Stomach smooth muscle (tissue), 2 donors: ENCODE results near the gene SAMD5.
A peak's percentile ranks its signal among the peaks of the same experiment; 100 is the strongest.

ENCODE experiments used
- H3K27ac ChIP-seq: one replicate; pipeline ENCODE4 v1.7.0; 2013; ENCODE audit warnings: mild to moderate bottlenecking, low read length, inconsistent platforms
- H3K27me3 ChIP-seq, 2 donors: one replicate each; pipeline ENCODE4 v1.7.0; 2013; ENCODE audit warnings: low read length in 2 of 2; ENCODE audit not compliant: insufficient read depth in 2 of 2, control insufficient read depth in 1 of 2
- H3K36me3 ChIP-seq, 2 donors: one replicate each; pipeline ENCODE4 v1.7.0; 2013; ENCODE audit warnings: low read length in 2 of 2; ENCODE audit not compliant: control insufficient read depth in 2 of 2, insufficient read depth in 2 of 2
- H3K4me1 ChIP-seq: one replicate; pipeline ENCODE4 v1.7.0; 2013; ENCODE audit warnings: low read length; ENCODE audit not compliant: control insufficient read depth, insufficient read depth
- H3K4me3 ChIP-seq, 2 donors: one replicate each; pipeline ENCODE4 v1.7.0; 2013; ENCODE audit warnings: low read length in 2 of 2
- H3K9ac ChIP-seq, 2 donors: one replicate each; pipeline ENCODE4 v1.7.0; 2013; ENCODE audit warnings: low read length in 2 of 2, mild to moderate bottlenecking in 1 of 2
- H3K9me3 ChIP-seq, 2 donors: one replicate each; pipeline ENCODE4 v1.7.0; 2013; ENCODE audit warnings: low read length in 2 of 2; ENCODE audit not compliant: control insufficient read depth in 2 of 2
- donor health status: healthy.
- donor health status: Pancreatic carcinoma.

The SAMD5 gene

DNA sequence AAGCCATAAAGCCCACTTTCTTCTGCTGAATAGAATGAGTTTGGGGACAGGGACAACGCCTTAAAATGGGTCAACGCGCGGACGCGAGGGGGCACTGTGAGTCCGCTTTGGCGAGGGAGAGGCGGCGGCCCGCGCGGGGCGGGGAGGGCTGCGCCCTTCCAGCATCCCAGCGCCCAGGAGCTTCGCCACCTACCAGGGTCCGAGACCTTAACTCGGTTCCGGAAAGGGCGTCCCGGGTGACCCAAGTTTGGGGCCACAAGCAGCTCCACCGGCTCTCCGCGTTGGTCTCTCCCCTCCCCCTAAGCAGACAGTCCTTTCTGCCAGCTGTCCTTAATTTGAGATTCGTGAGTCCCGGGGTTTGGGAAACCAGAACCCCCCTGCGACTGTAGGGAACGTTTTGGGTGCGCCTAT is 1.8 kb upstream of the SAMD5 start:
- Histone ChIP-seq H3K27ac (no peak overlapping the region), H3K9ac (no peak overlapping the region), H3K4me3 (peak overlapping the region; percentile 67 to 75), H3K4me1 (peaks cover 19% of the 10 kb centered on the region), H3K36me3 (no peaks in the 10 kb centered on the region), H3K27me3 (peaks cover 17 to 39% of the 10 kb centered on the region in 2 donors), H3K9me3 (no peaks in the 10 kb centered on the region)

DNA sequence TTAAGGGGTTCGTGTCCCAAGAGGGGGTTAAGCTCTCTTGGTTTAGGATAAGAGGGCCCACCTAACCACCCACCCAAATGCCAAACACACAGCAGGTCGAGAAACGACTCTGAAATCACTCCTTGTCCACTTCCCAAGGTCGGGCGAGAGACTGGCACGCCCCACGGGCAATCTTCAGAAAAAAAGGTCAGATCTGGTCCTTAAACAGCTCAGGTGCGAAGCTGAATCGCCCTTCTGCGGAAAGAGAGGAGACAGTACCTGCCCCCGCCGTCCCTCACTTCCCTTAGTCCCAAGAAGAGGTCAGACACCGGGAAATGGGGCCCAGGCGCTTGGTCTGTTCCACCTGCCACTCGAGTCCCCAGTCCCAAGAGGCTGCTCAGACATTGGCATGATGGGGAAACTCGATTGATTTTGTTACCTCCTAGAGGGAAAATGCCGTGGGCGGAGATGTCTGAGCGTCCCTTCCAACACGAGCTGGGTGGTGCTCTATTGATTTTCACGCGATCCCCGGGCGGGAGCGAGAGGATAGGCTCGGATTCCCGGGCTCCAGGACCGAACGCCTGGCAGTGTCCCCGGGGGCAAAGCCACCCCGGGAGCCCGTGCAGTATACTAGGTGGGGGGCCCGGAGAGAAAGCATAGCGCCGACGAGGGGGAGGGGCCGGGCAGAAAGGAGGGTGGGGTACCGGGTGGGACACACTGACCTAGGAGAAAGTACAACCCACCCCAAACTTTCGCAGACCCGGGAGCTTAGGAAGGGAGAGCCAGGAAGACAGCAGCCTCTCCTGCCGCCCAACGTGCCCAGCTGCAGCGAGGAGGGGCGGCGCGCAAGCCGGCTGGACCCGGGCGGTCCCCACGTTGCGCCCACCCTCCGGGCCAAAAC is 1.1 kb upstream of the SAMD5 start:
- H3K27ac ChIP-seq = no peak overlapping the region
- no peaks in the 10 kb centered on the region for H3K36me3 ChIP-seq
- peaks cover 14 to 37% of the 10 kb centered on the region in 2 donors for H3K27me3 ChIP-seq
- H3K9ac ChIP-seq = no peak overlapping the region
- H3K9me3 ChIP-seq = no peaks in the 10 kb centered on the region
- H3K4me3 ChIP-seq = peak overlapping the region; percentile 67 to 75
- H3K4me1 ChIP-seq = peaks cover 19% of the 10 kb centered on the region

DNA sequence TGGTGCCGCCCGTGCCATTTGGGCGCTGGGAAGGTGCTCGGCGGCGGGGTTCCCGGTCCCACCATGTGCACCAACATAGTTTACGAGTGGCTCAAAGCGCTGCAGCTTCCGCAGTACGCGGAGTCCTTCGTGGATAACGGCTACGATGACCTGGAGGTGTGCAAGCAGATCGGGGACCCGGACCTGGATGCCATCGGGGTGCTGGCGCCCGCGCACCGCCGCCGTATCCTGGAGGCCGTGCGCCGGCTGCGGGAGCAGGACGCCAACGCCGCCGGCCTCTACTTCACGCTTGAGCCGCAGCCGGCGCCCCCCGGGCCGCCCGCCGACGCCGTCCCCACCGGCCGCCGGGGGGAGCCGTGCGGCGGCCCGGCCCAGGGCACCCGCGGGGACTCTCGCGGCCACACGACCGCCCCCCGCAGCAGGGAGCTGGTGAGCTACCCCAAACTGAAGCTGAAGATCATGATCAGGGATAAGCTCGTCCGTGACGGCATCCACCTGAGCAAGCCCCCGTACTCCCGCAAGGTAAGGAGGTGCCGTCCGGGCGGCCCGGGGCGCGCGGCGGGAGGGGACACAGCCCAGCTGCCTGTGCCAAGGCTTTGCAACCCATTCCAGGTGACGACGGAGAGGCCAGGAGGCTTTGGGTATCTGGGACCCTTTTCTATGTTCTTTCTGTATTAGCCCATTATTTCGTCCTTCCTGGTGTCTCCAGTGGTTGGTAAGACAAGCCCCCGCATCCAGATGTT is 547 bp downstream of the SAMD5 start:
- no peak overlapping the region for H3K27ac ChIP-seq
- no peaks in the 10 kb centered on the region for H3K36me3 ChIP-seq
- peaks cover 14 to 31% of the 10 kb centered on the region in 2 donors for H3K27me3 ChIP-seq
- no peaks in the 10 kb centered on the region for H3K9me3 ChIP-seq
- no peak overlapping the region for H3K9ac ChIP-seq
- H3K4me1 ChIP-seq = peaks cover 19% of the 10 kb centered on the region
- H3K4me3 ChIP-seq = peak overlapping the region; percentile 31 to 75

DNA sequence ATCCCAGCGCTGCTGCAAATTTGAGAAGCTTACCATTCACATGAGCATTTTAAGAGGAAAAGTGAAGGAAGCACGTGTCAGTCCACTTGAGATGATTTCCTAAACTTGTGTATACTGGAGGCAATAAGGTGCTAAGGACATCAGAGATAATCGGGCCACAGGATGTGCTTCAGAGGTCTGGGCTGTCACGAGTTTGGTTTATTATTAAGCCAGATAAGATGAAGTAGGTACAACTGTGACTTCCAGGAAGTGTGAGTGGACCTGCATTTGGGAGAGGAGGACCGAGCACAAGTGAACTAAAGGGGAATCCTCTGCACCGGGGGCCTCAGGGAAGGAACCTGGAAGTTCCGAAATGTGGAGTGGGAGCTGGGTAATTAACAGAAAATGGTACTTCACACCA is 1.4 kb downstream of the SAMD5 start:
- no peak overlapping the region for H3K27ac ChIP-seq
- peaks cover 19% of the 10 kb centered on the region for H3K4me1 ChIP-seq
- H3K9ac ChIP-seq = no peak overlapping the region
- peak overlapping the region in 1 of 2 donors; percentile 75 for H3K4me3 ChIP-seq
- H3K27me3 ChIP-seq = peaks cover 11 to 31% of the 10 kb centered on the region in 2 donors
- H3K9me3 ChIP-seq = no peaks in the 10 kb centered on the region
- no peaks in the 10 kb centered on the region for H3K36me3 ChIP-seq

DNA sequence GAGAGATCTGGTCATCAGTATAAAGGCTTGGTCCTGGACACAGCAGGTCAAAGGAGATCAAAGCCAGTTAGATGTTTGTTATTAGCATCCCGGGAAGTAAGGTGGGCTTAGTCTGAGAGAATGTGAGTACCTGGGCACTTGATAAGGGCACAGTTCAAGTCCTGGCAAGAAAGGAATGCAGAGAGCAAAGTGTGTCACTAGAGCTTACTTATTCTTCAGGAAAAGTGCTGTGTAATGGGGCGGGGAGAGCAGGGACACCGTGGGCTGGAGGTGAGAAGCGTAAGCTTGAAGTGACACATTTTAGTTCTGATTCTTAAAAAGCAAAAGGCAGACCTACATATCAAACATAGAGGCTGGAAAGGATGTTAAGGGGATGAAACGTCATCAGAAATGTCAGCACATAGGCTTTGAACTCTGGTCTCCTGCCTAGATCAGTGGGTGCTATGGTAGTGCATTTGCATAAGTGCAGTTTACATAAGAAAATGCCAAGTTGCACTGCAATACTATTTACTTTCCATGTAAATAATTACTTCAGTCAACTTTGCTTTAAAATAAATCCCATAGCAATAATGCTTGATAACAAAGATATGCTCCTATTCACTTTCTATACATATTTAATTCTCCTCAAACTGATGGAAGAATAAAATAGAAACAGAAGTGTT is 2.6 kb downstream of the SAMD5 start:
- no peak overlapping the region for H3K4me3 ChIP-seq
- peaks cover 19% of the 10 kb centered on the region for H3K4me1 ChIP-seq
- H3K27ac ChIP-seq = no peak overlapping the region
- H3K36me3 ChIP-seq = no peaks in the 10 kb centered on the region
- no peaks in the 10 kb centered on the region for H3K9me3 ChIP-seq
- H3K27me3 ChIP-seq = peaks cover 6 to 24% of the 10 kb centered on the region in 2 donors
- no peak overlapping the region for H3K9ac ChIP-seq

DNA sequence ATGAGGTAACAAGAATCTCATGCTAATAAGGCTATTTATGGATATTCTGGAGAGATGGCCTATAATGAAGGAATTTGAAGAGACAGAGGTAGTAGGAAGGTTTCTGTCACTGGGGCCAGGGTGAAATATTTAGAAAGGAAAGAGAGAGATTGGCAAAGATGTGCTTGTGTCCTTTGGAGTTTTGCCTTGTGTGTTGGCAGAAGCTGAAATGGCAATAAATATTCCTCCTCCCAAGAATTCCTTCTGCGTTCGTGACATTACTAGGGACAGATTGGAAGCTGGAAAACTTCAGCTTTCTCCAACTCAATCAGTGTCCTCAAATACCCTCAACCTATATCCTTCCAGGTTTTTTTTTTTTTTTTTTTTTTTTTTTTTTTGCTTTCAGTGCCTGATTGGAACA is 6.3 kb downstream of the SAMD5 start:
- no peak overlapping the region for H3K27ac ChIP-seq
- no peak overlapping the region for H3K9ac ChIP-seq
- no peaks in the 10 kb centered on the region for H3K4me1 ChIP-seq
- H3K9me3 ChIP-seq = no peaks in the 10 kb centered on the region
- H3K4me3 ChIP-seq = no peak overlapping the region
- H3K27me3 ChIP-seq = no peaks in the 10 kb centered on the region
- no peaks in the 10 kb centered on the region for H3K36me3 ChIP-seq

DNA sequence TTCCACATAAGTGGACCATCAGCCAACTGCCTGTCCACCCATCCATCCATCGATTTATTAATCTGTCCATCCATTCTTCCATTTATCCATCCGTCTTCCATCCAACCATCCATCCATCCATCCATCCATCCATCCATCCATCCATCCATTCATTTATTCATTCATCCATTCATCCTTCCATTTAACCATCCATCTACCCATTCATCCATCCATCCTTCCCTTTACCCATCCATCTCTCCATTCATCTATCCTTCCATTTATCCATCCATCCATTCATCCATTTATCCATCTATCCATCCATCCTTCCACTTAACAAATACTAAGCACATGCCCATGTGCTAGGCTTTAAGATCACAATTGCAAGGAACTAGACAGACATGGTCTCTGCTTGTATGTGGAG is 6.8 kb downstream of the SAMD5 start:
- no peak overlapping the region for H3K27ac ChIP-seq
- no peaks in the 10 kb centered on the region for H3K27me3 ChIP-seq
- no peak overlapping the region for H3K9ac ChIP-seq
- no peaks in the 10 kb centered on the region for H3K36me3 ChIP-seq
- H3K4me1 ChIP-seq = no peaks in the 10 kb centered on the region
- no peaks in the 10 kb centered on the region for H3K9me3 ChIP-seq
- no peak overlapping the region for H3K4me3 ChIP-seq

DNA sequence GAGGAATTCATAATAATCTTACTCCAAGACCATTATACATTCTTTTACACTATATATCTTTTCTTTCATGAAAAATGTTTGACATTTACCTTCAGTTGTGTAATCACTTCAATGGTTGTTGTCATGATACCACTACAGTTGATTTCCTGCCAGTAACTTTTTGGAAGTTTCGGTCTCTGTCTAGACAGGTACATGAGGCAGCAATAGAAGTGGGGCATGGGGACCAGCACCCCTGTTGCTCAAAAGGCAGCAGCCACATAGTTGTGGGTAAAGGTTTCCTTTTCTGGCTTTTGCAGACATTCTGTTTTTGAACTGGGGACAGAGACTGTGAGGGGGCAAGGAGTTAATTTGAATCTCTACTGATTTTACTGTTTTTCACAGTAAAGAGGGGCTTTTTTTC is 14.1 kb downstream of the SAMD5 start:
- no peak overlapping the region for H3K27ac ChIP-seq
- H3K36me3 ChIP-seq = no peaks in the 10 kb centered on the region
- no peak overlapping the region for H3K4me3 ChIP-seq
- no peak overlapping the region for H3K9ac ChIP-seq
- no peaks in the 10 kb centered on the region for H3K9me3 ChIP-seq
- no peaks in the 10 kb centered on the region for H3K27me3 ChIP-seq
- H3K4me1 ChIP-seq = no peaks in the 10 kb centered on the region

DNA sequence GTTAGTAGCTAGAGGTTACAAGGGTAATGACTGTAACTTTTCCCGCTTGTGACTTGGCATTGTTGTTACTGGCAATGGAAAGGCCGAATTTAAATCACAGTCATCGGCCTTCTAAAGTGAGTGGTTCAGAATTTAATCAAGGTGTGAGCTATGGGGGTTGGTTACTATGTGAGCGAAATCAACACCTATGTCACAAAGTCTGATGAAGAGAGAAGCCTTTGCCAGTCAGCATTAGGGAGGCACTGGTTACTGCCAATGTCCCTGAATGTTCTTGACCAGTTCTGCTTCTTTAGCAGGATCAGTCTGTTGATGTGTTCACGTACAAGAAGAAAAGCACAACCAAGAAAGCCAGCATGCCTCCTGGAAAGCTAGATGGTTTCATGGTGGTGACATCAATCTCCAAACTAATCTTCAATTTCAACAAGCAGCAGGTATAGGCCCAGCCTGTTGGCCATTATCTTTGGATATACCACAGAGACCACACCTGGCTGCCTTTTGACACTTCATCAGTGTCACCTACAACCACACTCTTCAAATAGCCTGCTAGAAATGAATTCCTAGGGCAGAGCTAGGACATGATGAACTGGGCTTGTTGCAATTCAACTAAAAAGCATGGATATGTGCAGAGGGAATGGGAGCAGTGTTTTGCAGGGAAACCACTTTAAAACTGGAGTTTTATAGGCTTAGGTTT is 17.2 kb downstream of the SAMD5 start:
- Histone ChIP-seq H3K4me1 (no peaks in the 10 kb centered on the region), H3K9me3 (no peaks in the 10 kb centered on the region)

DNA sequence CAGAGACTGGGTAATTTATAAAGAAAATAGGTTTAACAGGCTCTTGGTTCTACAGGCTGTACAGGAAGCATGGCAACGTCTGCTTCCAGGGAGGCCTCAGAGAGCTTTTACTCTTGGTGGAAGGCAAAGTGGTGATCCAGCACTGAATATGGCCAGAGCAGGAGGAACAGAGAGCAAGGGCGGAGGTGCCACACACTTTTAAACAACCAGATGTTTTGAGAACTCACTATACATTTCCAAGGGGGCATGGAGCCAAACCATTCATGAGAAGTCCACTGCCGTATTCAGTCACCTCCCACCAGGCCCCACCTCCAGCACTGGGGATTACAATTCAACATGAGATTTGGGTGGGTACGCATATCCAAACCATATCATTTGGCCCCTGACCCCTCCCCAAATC is 18.7 kb downstream of the SAMD5 start:
- H3K36me3 ChIP-seq = no peaks in the 10 kb centered on the region

More for the DNA sequence above, 17.2 kb downstream of the SAMD5 start:
- no peak overlapping the region for H3K27ac ChIP-seq
- H3K36me3 ChIP-seq = no peaks in the 10 kb centered on the region
- H3K27me3 ChIP-seq = no peaks in the 10 kb centered on the region
- H3K4me3 ChIP-seq = no peak overlapping the region
- H3K9ac ChIP-seq = no peak overlapping the region

More for the DNA sequence above, 18.7 kb downstream of the SAMD5 start:
- Histone ChIP-seq H3K9me3 (no peaks in the 10 kb centered on the region), H3K27ac (no peak overlapping the region), H3K4me1 (no peaks in the 10 kb centered on the region), H3K27me3 (no peaks in the 10 kb centered on the region), H3K4me3 (no peak overlapping the region), H3K9ac (no peak overlapping the region)
